ENCODE measurements around the gene PTH2. TPM values are rescaled to one million over a fixed set of nuclear protein-coding genes. Genes with fewer than 3 reads are reported as not detected.

The PTH2 gene
- total RNA-seq, 6 experiments from 2014 or later: not detected

DNA sequence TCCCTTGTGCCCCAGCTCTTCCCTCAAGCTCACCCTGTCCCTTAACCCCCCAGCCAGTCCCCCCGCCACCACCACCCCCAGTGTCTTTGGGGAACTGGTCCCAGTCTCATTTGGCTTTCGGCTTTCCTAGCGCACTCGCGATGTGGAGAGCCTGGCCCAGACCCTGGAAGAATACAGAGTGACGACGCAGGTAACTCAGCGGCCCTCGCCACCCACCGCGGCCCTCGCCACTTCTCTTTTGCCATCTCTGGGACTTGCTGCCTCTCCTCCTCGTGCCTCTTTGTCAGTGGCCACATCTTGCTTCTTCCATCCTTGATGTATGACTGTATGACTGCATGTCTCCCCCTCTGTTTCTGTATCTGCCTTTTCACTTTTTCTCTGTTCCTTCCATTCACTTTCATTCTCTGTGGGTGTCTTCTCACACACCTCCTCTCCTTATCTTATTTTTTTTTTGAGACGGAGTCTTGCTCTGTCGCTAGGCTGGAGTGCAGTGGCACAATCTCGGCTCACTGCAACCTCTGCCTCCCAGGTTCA is 15.7 kb downstream of the PTH2 start:
- Mint-ChIP-seq H3K36me3 (ENCODE audit: low read depth) (no peaks in the 10 kb centered on the region), H3K9me3 (no peaks in the 10 kb centered on the region), H3K4me3 (no peak overlapping the region), H3K27me3 (ENCODE audit: insufficient read depth) (peaks cover 39% of the 10 kb centered on the region), H3K27ac (no peak overlapping the region), H3K4me1 (ENCODE audit: low read depth) (0 out of 2 replicates have a peak, but pooled peaks cover 5% of the 10 kb centered on the region)
- TF ChIP-seq, protein P1, sequence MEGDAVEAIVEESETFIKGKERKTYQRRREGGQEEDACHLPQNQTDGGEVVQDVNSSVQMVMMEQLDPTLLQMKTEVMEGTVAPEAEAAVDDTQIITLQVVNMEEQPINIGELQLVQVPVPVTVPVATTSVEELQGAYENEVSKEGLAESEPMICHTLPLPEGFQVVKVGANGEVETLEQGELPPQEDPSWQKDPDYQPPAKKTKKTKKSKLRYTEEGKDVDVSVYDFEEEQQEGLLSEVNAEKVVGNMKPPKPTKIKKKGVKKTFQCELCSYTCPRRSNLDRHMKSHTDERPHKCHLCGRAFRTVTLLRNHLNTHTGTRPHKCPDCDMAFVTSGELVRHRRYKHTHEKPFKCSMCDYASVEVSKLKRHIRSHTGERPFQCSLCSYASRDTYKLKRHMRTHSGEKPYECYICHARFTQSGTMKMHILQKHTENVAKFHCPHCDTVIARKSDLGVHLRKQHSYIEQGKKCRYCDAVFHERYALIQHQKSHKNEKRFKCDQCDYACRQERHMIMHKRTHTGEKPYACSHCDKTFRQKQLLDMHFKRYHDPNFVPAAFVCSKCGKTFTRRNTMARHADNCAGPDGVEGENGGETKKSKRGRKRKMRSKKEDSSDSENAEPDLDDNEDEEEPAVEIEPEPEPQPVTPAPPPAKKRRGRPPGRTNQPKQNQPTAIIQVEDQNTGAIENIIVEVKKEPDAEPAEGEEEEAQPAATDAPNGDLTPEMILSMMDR (IDR thresholded peaks at IDR 0.05): no peak
- no peak for DNase-seq

DNA sequence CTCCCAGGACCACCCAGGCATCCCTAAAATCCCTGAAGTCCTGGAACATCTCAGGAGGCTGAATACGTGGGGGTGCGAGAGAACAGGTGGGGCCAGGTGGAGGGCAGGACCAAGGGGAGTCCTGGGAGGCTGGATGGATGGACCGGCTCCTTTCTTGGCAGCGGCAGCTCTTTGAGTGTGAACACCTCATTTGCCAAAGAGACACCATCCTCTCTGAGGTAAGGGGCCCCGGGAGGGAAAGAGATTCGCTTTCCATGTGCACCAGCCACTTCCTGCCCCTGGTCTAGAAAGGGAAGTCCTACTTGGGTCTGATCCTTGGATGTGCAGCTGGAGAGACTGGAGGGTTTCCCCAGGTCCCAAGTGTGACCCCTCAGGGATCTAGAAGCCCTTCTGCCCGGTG is 16.2 kb downstream of the PTH2 start:
- DNase-seq: no peak
- Mint-ChIP-seq H3K27ac (no peak overlapping the region), H3K27me3 (ENCODE audit: insufficient read depth) (peaks cover 38% of the 10 kb centered on the region), H3K4me1 (ENCODE audit: low read depth) (0 out of 2 replicates have a peak, but pooled peaks cover 5% of the 10 kb centered on the region), H3K9me3 (no peaks in the 10 kb centered on the region), H3K4me3 (no peak overlapping the region), H3K36me3 (ENCODE audit: low read depth) (no peaks in the 10 kb centered on the region)
- TF ChIP-seq, protein P1 (IDR thresholded peaks at IDR 0.05): no peak

DNA sequence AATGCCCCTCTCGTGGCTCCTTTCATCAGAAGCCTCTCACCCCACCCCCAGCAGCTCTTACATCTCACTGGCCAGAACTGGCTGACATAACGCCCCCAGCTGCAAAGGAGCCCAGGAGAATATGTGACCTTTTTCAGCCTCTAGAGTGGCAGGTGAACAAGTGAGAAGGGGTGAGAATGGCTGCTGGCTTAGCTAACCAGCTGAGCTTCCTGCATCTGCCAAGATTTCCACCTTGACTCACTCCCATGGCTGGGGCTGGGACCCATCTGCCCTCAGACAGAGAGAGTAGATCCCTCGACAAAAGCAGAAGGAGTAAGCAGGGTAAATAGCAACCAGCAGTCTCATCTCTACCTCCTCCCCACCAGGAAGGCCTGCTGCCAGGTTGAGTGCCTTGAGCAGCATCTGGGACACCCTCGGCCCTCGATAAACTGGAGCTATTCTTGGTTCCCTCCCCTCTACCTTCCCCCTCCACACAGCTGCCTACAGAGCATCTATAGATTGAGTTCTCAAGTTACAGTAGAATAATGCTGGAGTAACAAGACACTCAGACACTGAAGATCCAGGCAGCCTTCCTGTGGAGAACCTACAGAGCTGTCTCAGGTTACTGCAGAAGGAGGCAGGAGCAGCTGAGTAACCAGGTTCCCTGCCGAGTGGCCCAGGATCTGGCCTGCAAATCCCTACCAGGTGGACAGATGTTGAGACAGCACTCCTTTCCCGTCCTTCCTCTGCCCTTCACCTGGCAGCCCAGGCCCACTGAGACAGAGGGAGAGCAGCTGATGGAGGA is 19.6 kb downstream of the PTH2 start:
- DNase-seq: no peak
- Mint-ChIP-seq H3K27me3 (ENCODE audit: insufficient read depth) (peaks cover 44% of the 10 kb centered on the region), H3K4me1 (ENCODE audit: low read depth) (0 out of 2 replicates have a peak, but pooled peaks cover 1% of the 10 kb centered on the region), H3K9me3 (no peaks in the 10 kb centered on the region), H3K36me3 (ENCODE audit: low read depth) (no peaks in the 10 kb centered on the region), H3K4me3 (no peak overlapping the region), H3K27ac (no peak overlapping the region)
- TF ChIP-seq, protein P1 (IDR thresholded peaks at IDR 0.05): no peak

DNA sequence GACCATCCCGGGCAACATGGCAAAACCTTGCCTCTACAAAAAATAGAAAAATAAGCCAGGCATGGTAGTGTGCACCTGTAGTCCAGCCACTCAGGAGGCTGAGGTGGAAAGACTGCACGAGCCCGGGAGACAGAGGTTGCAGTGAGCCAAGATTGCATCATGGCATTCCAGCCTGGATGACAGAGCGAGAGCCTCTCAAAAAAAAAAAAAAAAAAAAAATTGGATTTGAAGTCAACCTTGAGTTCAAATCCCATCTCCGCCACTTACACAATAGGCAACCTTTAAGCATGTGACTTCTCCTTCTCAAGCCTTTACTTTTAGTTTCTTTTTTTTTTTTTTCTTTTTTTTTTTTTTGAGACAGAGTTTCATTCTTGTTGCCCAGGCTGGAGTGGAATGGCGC is 23.2 kb downstream of the PTH2 start:
- H3K4me1 Mint-ChIP-seq (ENCODE audit: low read depth): no peaks in the 10 kb centered on the region

DNA sequence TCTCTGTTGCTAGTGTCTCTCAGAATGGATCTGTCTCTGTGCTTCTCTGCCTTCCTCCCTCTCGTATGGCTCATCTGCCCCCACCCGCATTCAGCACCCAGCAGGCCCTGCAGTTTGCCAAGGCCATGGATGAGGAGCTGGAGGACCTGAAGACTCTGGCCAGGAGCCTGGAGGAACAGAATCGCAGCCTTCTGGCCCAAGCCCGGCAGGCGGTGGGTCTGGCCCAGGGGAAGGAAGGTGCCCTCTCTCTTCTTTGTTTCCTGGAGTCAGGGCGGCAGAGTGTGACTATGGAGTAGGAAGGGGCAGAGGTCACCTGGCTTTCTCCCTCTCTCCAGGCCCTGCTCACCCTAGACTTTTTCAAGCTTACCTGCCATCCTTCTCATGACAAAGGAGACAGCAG is 24.3 kb downstream of the PTH2 start:
- TF ChIP-seq, protein P1 (IDR thresholded peaks at IDR 0.05): no peak
- peaks cover 28% of the 10 kb centered on the region for H3K27me3 Mint-ChIP-seq (ENCODE audit: insufficient read depth)
- no peaks in the 10 kb centered on the region for H3K9me3 Mint-ChIP-seq
- H3K27ac Mint-ChIP-seq: no peak overlapping the region
- no peak overlapping the region for H3K4me3 Mint-ChIP-seq
- H3K4me1 Mint-ChIP-seq (ENCODE audit: low read depth): no peaks in the 10 kb centered on the region
- no peaks in the 10 kb centered on the region for H3K36me3 Mint-ChIP-seq (ENCODE audit: low read depth)
- DNase-seq: no peak

More for the DNA sequence above, 23.2 kb downstream of the PTH2 start:
- TF ChIP-seq, protein P1 (IDR thresholded peaks at IDR 0.05): no peak
- DNase-seq: no peak
- H3K36me3 Mint-ChIP-seq (ENCODE audit: low read depth): no peaks in the 10 kb centered on the region
- H3K9me3 Mint-ChIP-seq: no peaks in the 10 kb centered on the region
- no peak overlapping the region for H3K27ac Mint-ChIP-seq
- peaks cover 29% of the 10 kb centered on the region for H3K27me3 Mint-ChIP-seq (ENCODE audit: insufficient read depth)
- no peak overlapping the region for H3K4me3 Mint-ChIP-seq
